H9 (cell line): ENCODE results near the gene CCDC85A. TPM values are rescaled to one million over a fixed set of nuclear protein-coding genes. Genes with fewer than 3 reads are reported as not detected.

ENCODE experiments used
- DNase-seq: peaks from one replicate; pipeline ENCODE4 v3.0.0-alpha.2; 2017
- H2AFZ ChIP-seq: one replicate; pipeline ENCODE4 v1.6.1; 2013; ENCODE audit warnings: mild to moderate bottlenecking, low read length, control low read depth, moderate library complexity
- H2AK5ac ChIP-seq: 2 replicates; pipeline ENCODE4 v1.6.1; 2013; ENCODE audit warnings: low read length, control low read depth, mixed read lengths; ENCODE audit not compliant: insufficient read length
- H2BK120ac ChIP-seq: one replicate; pipeline ENCODE4 v1.6.1; 2013; ENCODE audit warnings: low read depth, mild to moderate bottlenecking, low read length, control low read depth, inconsistent platforms; ENCODE audit not compliant: poor library complexity, severe bottlenecking
- H2BK12ac ChIP-seq: 2 replicates; pipeline ENCODE4 v1.6.1; 2013; ENCODE audit warnings: low read length, control low read depth, mixed read lengths, low read depth; ENCODE audit not compliant: insufficient read length
- H2BK15ac ChIP-seq: 2 replicates; pipeline ENCODE4 v1.6.1; 2013; ENCODE audit warnings: low read depth, low read length, control low read depth
- H2BK20ac ChIP-seq: one replicate; pipeline ENCODE4 v1.6.1; 2013; ENCODE audit warnings: low read depth, mild to moderate bottlenecking, low read length, control low read depth, inconsistent platforms; ENCODE audit not compliant: poor library complexity, severe bottlenecking
- H2BK5ac ChIP-seq: 2 replicates; pipeline ENCODE4 v1.6.1; 2013; ENCODE audit warnings: low read length, control low read depth, mixed read lengths; ENCODE audit not compliant: insufficient read length
- H3K14ac ChIP-seq: 2 replicates; pipeline ENCODE4 v1.6.1; 2013; ENCODE audit warnings: low read length, control low read depth; ENCODE audit not compliant: insufficient read depth
- H3K18ac ChIP-seq: 2 replicates; pipeline ENCODE4 v1.6.1; 2013; ENCODE audit warnings: low read depth, mild to moderate bottlenecking, mixed read lengths, low read length, control low read depth; ENCODE audit not compliant: insufficient read length
- H3K23ac ChIP-seq: 2 replicates; pipeline ENCODE4 v1.6.1; 2013; ENCODE audit warnings: low read length, control low read depth, mixed read lengths, low read depth; ENCODE audit not compliant: insufficient read length
- H3K23me2 ChIP-seq: 2 replicates; pipeline ENCODE4 v1.6.1; 2013; ENCODE audit warnings: low read depth, mild to moderate bottlenecking, mixed read lengths, low read length, control low read depth; ENCODE audit not compliant: insufficient read length, poor library complexity, severe bottlenecking
- H3K27ac ChIP-seq: 2 replicates; pipeline ENCODE4 v1.5.1; 2013; ENCODE audit warnings: low read length, control low read depth, mixed read lengths, low read depth; ENCODE audit not compliant: insufficient read length
- H3K27me3 ChIP-seq: 2 replicates; pipeline ENCODE4 v1.6.1; 2013; ENCODE audit warnings: low read length, control low read depth, inconsistent platforms; ENCODE audit not compliant: insufficient read depth
- H3K4ac ChIP-seq: 2 replicates; pipeline ENCODE4 v1.6.1; 2013; ENCODE audit warnings: low read depth, mild to moderate bottlenecking, control low read depth, inconsistent platforms, low read length, moderate library complexity
- H3K4me1 ChIP-seq: 2 replicates; pipeline ENCODE4 v1.6.1; 2013; ENCODE audit warnings: low read length, control low read depth, inconsistent platforms; ENCODE audit not compliant: insufficient read depth
- H3K4me2 ChIP-seq: 2 replicates; pipeline ENCODE4 v1.6.1; 2013; ENCODE audit warnings: low read length, control low read depth, mixed read lengths; ENCODE audit not compliant: insufficient read length, insufficient read depth
- H3K56ac ChIP-seq: 2 replicates; pipeline ENCODE4 v1.6.1; 2013; ENCODE audit warnings: low read depth, mild to moderate bottlenecking, mixed read lengths, low read length, control low read depth; ENCODE audit not compliant: insufficient read length
- H3K79me1 ChIP-seq: 2 replicates; pipeline ENCODE4 v1.6.1; 2013; ENCODE audit warnings: low read depth, mild to moderate bottlenecking, moderate library complexity, low read length, control low read depth, inconsistent platforms; ENCODE audit not compliant: insufficient read depth, poor library complexity, severe bottlenecking
- H3K79me2 ChIP-seq: 2 replicates; pipeline ENCODE4 v1.6.1; 2013; ENCODE audit warnings: low read length, control low read depth, inconsistent platforms; ENCODE audit not compliant: insufficient read depth
- H3K9ac ChIP-seq: 2 replicates; pipeline ENCODE4 v1.6.1; 2013; ENCODE audit warnings: low read length, control low read depth, mixed read lengths; ENCODE audit not compliant: insufficient read length; ENCODE audit errors: extremely low read depth
- H3K9me3 ChIP-seq: one replicate; pipeline ENCODE4 v1.6.1; 2013; ENCODE audit warnings: low read depth, low read length, inconsistent platforms; ENCODE audit not compliant: control insufficient read depth
- H3T11ph ChIP-seq: one replicate; pipeline ENCODE4 v1.6.1; 2013; ENCODE audit warnings: mild to moderate bottlenecking, low read length, control low read depth, inconsistent platforms
- H4K20me1 ChIP-seq: one replicate; pipeline ENCODE4 v1.6.1; 2013; ENCODE audit not compliant: control insufficient read depth, insufficient read length, insufficient read depth
- H4K5ac ChIP-seq: 2 replicates; pipeline ENCODE4 v1.6.1; 2013; ENCODE audit warnings: low read depth, mild to moderate bottlenecking, mixed read lengths, low read length, control low read depth; ENCODE audit not compliant: insufficient read length
- H4K8ac ChIP-seq: replicated peaks from 2 replicates; pipeline ENCODE4 v1.6.1; 2013; ENCODE audit warnings: low read length, control low read depth, mixed read lengths, low read depth; ENCODE audit not compliant: insufficient read length
- H4K91ac ChIP-seq: 2 replicates; pipeline ENCODE4 v1.6.1; 2013; ENCODE audit warnings: low read depth, mild to moderate bottlenecking, moderate library complexity, mixed read lengths, low read length, control low read depth; ENCODE audit not compliant: insufficient read length
- H3K27ac Mint-ChIP-seq, 3 experiments: 2 replicates in 2 of 3; 3 replicates in 1 of 3; pipeline ENCODE4 v1.8.0; 2020 to 2021; ENCODE audit warnings: mixed read lengths in 3 of 3, mild to moderate bottlenecking in 1 of 3, moderate library complexity in 1 of 3
- H3K27me3 Mint-ChIP-seq: 2 replicates; pipeline ENCODE4 v1.8.0; 2021; ENCODE audit warnings: low read depth, mild to moderate bottlenecking, moderate library complexity, mixed read lengths
- H3K36me3 Mint-ChIP-seq, 3 experiments: 2 replicates in 2 of 3; 3 replicates in 1 of 3; pipeline ENCODE4 v1.8.0; 2020 to 2021; ENCODE audit warnings: low read depth in 3 of 3, mixed read lengths in 3 of 3; ENCODE audit not compliant: insufficient read depth in 1 of 3
- H3K4me1 Mint-ChIP-seq, 2 experiments: 2 replicates each; pipeline ENCODE4 v1.8.0; 2020; ENCODE audit warnings: mixed read lengths in 2 of 2
- H3K4me3 Mint-ChIP-seq, 2 experiments: 2 replicates in 1 of 2; 3 replicates in 1 of 2; pipeline ENCODE4 v1.8.0; 2020 to 2021; ENCODE audit warnings: mild to moderate bottlenecking in 2 of 2, mixed read lengths in 2 of 2, moderate library complexity in 1 of 2
- H3K9me3 Mint-ChIP-seq, 2 experiments: 2 replicates in 1 of 2; 3 replicates in 1 of 2; pipeline ENCODE4 v1.8.0; 2020; ENCODE audit warnings: mild to moderate bottlenecking in 2 of 2, mixed read lengths in 2 of 2, moderate library complexity in 1 of 2
- CTCF ChIP-seq: fragments of 200-600 bp; sonication (generic); conservative IDR thresholded peaks from 3 replicates; pipeline ENCODE4 v1.8.0; 2021; ENCODE audit warnings: antibody characterized with exemption, mild to moderate bottlenecking
- WGBS: extraction: QIAGEN DNeasy Blood & Tissue Kit; methylation state at CpG from one replicate; pipeline ENCODE4 v1.1.7; 2013; ENCODE audit warnings: missing lambda C conversion rate, low lambda C conversion rate, mixed read lengths; ENCODE audit not compliant: insufficient read length; ENCODE audit errors: extremely low coverage; 5-methylcytosine and 5-hydroxymethylcytosine counted together
- total RNA-seq: library from RNA; stranded (reverse); gene quantifications from 2 replicates; pipeline ENCODE4 v1.2.1, GENCODE V29; 2021

Gene CCDC85A
- total RNA-seq, 1 experiment from 2014 or later, result 0.17 TPM

GRCh38 chr2:56167616-56168562 lies 15.9 kb upstream of the CCDC85A start:
- H4K20me1 ChIP-seq, result no peaks in the 10 kb centered on the region
- H2BK5ac ChIP-seq, result no peak overlapping the region
- Mint-ChIP-seq H3K4me1 (no peaks in the 10 kb centered on the region), H3K27me3 (peaks cover 79% of the 10 kb centered on the region), H3K4me3 (no peak overlapping the region), H3K36me3 (peaks cover 0 to 9% (median 8%) of the 10 kb centered on the region in 3 experiments; a peak in 3 of 7 replicates), H3K27ac (no peak overlapping the region), H3K9me3 (no peaks in the 10 kb centered on the region; a peak in 1 of 5 replicates)
- H2BK12ac ChIP-seq, result no peak overlapping the region
- H3T11ph ChIP-seq, result no peak overlapping the region
- no peak overlapping the region for H3K23ac ChIP-seq
- H2BK20ac ChIP-seq, result no peak overlapping the region
- DNase-seq, result no peak
- H2BK120ac ChIP-seq, result no peak overlapping the region
- no peak overlapping the region for H3K56ac ChIP-seq
- H3K27me3 ChIP-seq, result no peaks in the 10 kb centered on the region
- no peak overlapping the region for H3K18ac ChIP-seq
- no peak overlapping the region for H2AK5ac ChIP-seq
- H3K9ac ChIP-seq, result no peak overlapping the region
- no peaks in the 10 kb centered on the region for H3K23me2 ChIP-seq
- no peak overlapping the region for H2BK15ac ChIP-seq
- no peak overlapping the region for H4K91ac ChIP-seq
- no peak overlapping the region for H3K27ac ChIP-seq
- H3K14ac ChIP-seq, result no peak overlapping the region
- no CpG with 5 or more reads among the region's 4 CpGs for WGBS
- H3K9me3 ChIP-seq, result no peaks in the 10 kb centered on the region
- no peaks in the 10 kb centered on the region for H3K4me1 ChIP-seq
- no peak for TF ChIP-seq CTCF
- H3K79me1 ChIP-seq, result peaks cover 3% of the 10 kb centered on the region
- no peak overlapping the region for H4K8ac ChIP-seq
- H4K5ac ChIP-seq, result no peak overlapping the region
- no peak overlapping the region for H3K4ac ChIP-seq
- H3K79me2 ChIP-seq, result no peaks in the 10 kb centered on the region
- no peak overlapping the region for H3K4me2 ChIP-seq
- no peak overlapping the region for H2AFZ ChIP-seq
